GM19193 (cell line): ENCODE data around the gene HERC3.

Experiments used
- POLR2A ChIP-seq: IDR thresholded peaks from 4 replicates; pipeline ENCODE4 v1.6.1; 2011; ENCODE audit not compliant: insufficient read depth, insufficient read length; ENCODE audit errors: extremely low read depth

The HERC3 gene

GRCh38 chr4:88720451-88721428 lies 128.5 kb downstream of the HERC3 start:
- no peak for TF ChIP-seq POLR2A

GRCh38 chr4:88722276-88722780 lies 130.0 kb downstream of the HERC3 start:
- TF ChIP-seq POLR2A, result no peak

GRCh38 chr4:88722828-88723227 lies 130.5 kb downstream of the HERC3 start:
- no peak for TF ChIP-seq POLR2A

GRCh38 chr4:88724406-88724805 lies 132.1 kb downstream of the HERC3 start:
- no peak for TF ChIP-seq POLR2A

GRCh38 chr4:88725143-88725542 lies 132.9 kb downstream of the HERC3 start:
- TF ChIP-seq POLR2A, result no peak

- no peak for TF ChIP-seq POLR2A
Measured at GRCh38 chr4:88725986-88726385, 133.7 kb downstream of the HERC3 start.

DNA sequence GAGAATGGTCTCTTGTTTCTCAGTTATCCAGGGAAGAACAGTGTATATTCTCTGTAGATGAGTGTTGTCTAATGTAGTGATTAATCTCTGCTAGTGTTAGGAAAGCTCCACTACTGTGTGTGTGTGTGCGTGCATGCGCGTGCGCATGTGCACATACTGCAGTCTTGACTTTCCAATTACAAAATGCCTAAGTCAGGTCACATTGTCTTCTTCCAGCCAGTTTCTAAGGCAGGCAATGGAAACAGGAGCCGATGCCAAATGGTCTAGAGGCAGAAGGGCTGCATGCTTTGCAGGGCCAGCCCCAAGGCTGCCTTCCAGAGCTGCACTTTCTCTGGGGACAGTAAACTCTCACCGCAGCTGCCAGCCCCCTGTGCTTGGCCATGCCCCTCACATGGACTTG lies 135.9 kb downstream of the HERC3 start:
- TF ChIP-seq POLR2A, result no peak

DNA sequence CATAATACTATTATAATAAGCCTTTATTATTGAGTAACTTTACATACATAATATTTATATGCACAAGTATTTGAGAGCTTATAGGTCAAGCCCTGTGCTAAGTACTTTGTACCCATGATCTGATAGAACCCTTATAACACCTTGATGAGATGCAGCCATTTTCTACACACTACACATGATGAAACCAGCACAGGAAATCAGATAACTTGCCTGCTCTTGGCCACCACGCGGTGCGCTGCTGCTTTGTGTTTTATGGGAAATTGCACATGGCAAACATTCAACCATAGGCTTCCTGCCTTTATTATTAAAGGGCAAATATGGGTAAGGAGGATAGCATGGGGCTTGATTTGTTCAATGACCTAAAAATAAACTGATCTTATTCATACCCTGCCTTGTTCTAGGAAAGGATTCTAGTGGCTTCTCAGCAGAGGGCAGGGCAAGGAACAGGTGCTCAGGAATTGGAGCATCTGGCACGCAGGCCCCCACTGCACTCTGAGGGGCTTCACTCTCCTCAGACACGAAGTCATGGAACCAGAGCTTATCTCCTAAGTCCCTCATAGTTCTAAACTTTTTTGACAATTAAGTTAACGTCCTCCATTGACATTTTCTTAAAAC lies 137.0 kb downstream of the HERC3 start:
- TF ChIP-seq POLR2A, result no peak

- TF ChIP-seq POLR2A, result no peak
Measured at GRCh38 chr4:88730811-88731210, 138.5 kb downstream of the HERC3 start.

DNA sequence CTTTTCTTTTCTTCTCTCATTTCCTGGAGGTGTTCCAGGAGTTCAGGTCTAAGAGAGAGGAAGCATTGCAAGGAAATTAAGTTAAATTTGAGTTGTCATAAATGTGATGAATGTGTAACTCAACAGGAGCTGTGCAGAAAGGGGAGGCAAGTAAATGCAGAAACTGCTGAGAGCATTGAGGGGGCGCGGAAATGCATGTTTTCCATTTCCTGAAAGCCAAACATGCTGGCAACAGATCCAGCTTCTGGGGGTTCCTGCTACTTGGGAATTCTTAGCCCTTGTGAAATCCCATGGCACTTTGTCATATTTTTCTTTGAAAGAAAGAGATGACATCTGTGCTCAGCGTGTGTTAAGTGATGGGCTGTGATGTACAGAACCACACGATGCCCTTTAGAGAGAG lies 139.1 kb downstream of the HERC3 start:
- TF ChIP-seq POLR2A, result no peak

GRCh38 chr4:88732714-88733368 lies 140.6 kb downstream of the HERC3 start:
- TF ChIP-seq POLR2A, result no peak

- no peak for TF ChIP-seq POLR2A
Measured at GRCh38 chr4:88734403-88734949, 142.2 kb downstream of the HERC3 start.

DNA sequence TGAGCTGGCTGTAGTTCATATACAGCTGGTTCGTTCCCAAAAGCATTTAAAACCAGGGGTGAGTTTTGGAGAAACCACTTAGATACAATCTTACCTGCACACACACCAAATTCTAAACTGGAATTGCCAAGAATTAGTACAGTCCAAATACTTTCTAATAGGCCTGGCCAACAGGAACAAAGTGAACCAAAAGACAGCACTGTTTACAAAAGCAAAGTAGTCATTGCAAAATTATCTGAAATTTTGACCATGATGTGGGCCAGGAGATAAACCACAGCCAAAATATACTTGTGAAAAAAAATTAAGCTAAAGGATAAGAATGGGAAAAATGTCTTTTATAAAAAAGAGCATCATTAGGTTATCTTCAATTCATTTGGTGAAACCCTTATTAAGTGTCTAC lies 143.3 kb downstream of the HERC3 start:
- TF ChIP-seq POLR2A, result no peak

DNA sequence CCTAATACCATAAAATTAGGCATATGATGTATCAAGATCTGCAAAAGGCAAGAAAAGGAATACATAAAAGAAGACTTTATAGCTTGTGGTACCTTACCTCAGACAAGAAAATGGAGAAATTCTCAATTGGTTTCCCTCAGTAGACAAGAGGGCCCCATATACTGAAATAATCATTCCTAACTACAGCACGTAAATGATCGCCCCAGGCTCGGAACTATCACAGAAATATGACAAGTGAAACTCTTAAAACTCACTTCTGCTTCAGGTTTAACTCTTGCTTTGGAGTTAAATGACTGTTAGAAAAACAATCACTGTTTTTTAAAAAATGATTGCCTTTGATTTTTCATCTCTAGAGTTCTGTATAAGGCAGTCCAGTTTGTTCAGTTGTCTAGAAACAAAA lies 144.0 kb downstream of the HERC3 start:
- TF ChIP-seq POLR2A, result no peak
